H1 (cell line): Measurements from ENCODE around the gene SPATA21. TPM values are rescaled to one million over a fixed set of nuclear protein-coding genes. Genes with fewer than 3 reads are reported as not detected.
"Not testable (repeated sequence)": the region's sequence is repeated elsewhere in the genome, so short reads cannot be mapped to it uniquely, and the experiment has no call there.

ENCODE experiments used
- CTCF ChIA-PET: fragments of 300-600 bp; sonication (Branson Sonifier 250); formaldehyde crosslinking; loops from one replicate; lab custom pipeline; 2021; ENCODE audit not compliant: partially characterized antibody; lab: Charles Lee
- POLR2A ChIA-PET: fragments of 300-600 bp; sonication (Branson Sonifier 250); formaldehyde crosslinking; loops from one replicate; lab custom pipeline; 2021; ENCODE audit warnings: inconsistent platforms; ENCODE audit not compliant: partially characterized antibody; lab: Charles Lee
- DNase-seq, 2 experiments: peaks; one replicate each; pipeline versions ENCODE4 v3.0.0 to v3.0.0-alpha.2; 2010 to 2022; ENCODE audit warnings: low spot score in 2 of 2, low read depth in 1 of 2, mixed read lengths in 1 of 2
- FAIRE-seq: peaks from 2 replicates; lab custom pipeline; 2011; peaks lifted over from hg19 to GRCh38; lab: Jason Lieb, UNC
- H2AFZ ChIP-seq: 2 replicates; pipeline ENCODE4 v1.8.1; 2012; ENCODE audit warnings: low read length, inconsistent platforms
- H2AK5ac ChIP-seq: 2 replicates; pipeline ENCODE4 v1.6.1; 2013; ENCODE audit warnings: low read depth, low read length
- H2BK120ac ChIP-seq: replicated peaks from 2 replicates; pipeline ENCODE3; 2013; ENCODE audit warnings: low read depth, low read length, inconsistent platforms
- H2BK12ac ChIP-seq: 2 replicates; pipeline ENCODE4 v1.6.1; 2013; ENCODE audit warnings: low read depth, low read length
- H2BK15ac ChIP-seq: 2 replicates; pipeline ENCODE4 v1.6.1; 2013; ENCODE audit warnings: low read length
- H2BK20ac ChIP-seq: 2 replicates; pipeline ENCODE4 v1.6.1; 2013; ENCODE audit warnings: low read length
- H2BK5ac ChIP-seq: 2 replicates; pipeline ENCODE4 v1.6.1; 2013; ENCODE audit warnings: low read depth, low read length
- H3K14ac ChIP-seq: 2 replicates; pipeline ENCODE4 v1.6.1; 2013; ENCODE audit warnings: inconsistent platforms; ENCODE audit not compliant: insufficient read length
- H3K18ac ChIP-seq: 2 replicates; pipeline ENCODE4 v1.6.1; 2013; ENCODE audit warnings: low read length; ENCODE audit errors: extremely low read depth
- H3K23ac ChIP-seq: 2 replicates; pipeline ENCODE4 v1.6.1; 2013; ENCODE audit warnings: inconsistent platforms; ENCODE audit not compliant: insufficient read length
- H3K23me2 ChIP-seq: 2 replicates; pipeline ENCODE4 v1.6.1; 2013; ENCODE audit warnings: low read depth, low read length
- H3K27ac ChIP-seq: 2 replicates; pipeline ENCODE4 v1.6.1; 2011; ENCODE audit warnings: low read depth, low read length, inconsistent platforms
- H3K27me3 ChIP-seq, 4 experiments: replicated peaks in 1 of 4; 1 replicate in 1 of 4; 2 replicates in 3 of 4; pipeline versions ENCODE4 v1.6.1 to v1.8.1; 2011 to 2013; ENCODE audit warnings: low read length in 3 of 4, mild to moderate bottlenecking in 3 of 4, inconsistent platforms in 2 of 4, mixed read lengths in 2 of 4, moderate library complexity in 1 of 4; ENCODE audit not compliant: control insufficient read depth in 3 of 4, insufficient read depth in 3 of 4; ENCODE audit errors: extremely low read depth in 1 of 4
- H3K36me3 ChIP-seq, 4 experiments: 2 replicates each; pipeline versions ENCODE4 v1.6.1 to v1.8.1; 2011 to 2013; ENCODE audit warnings: mild to moderate bottlenecking in 4 of 4, low read length in 3 of 4, moderate library complexity in 2 of 4, control low read depth in 1 of 4, inconsistent platforms in 1 of 4; ENCODE audit not compliant: insufficient read depth in 4 of 4, control insufficient read depth in 2 of 4
- H3K4ac ChIP-seq: replicated peaks from 2 replicates; pipeline ENCODE3; 2013; ENCODE audit warnings: low read length, low read depth, mixed read lengths, inconsistent platforms; ENCODE audit not compliant: insufficient read length
- H3K4me1 ChIP-seq, 4 experiments: replicated peaks in 1 of 4; 1 replicate in 1 of 4; 2 replicates in 3 of 4; pipeline versions ENCODE4 v1.6.1 to v1.8.1; 2011 to 2013; ENCODE audit warnings: low read length in 3 of 4, inconsistent platforms in 2 of 4, mixed read lengths in 1 of 4; ENCODE audit not compliant: insufficient read depth in 4 of 4, control insufficient read depth in 3 of 4
- H3K4me2 ChIP-seq, 2 experiments: 2 replicates each; pipeline versions ENCODE4 v1.6.1 to v1.8.1; 2011 to 2013; ENCODE audit warnings: low read depth in 2 of 2, low read length in 2 of 2, control low read depth in 1 of 2, inconsistent platforms in 1 of 2, mild to moderate bottlenecking in 1 of 2; ENCODE audit not compliant: insufficient read depth in 1 of 2
- H3K4me3 ChIP-seq, 4 experiments: fragments of 200-600, 300-600 bp in 1 of 4; sonication (generic), shearing (Covaris generic), sonication (Bioruptor Twin) in 1 of 4; 2 replicates each; pipeline versions ENCODE4 v1.5.1 to v1.8.1; 2011 to 2016; ENCODE audit warnings: low read length in 4 of 4, low read depth in 3 of 4, control low read depth in 2 of 4, inconsistent platforms in 2 of 4, mild to moderate bottlenecking in 2 of 4, mixed read lengths in 1 of 4, moderate library complexity in 1 of 4; ENCODE audit not compliant: insufficient read depth in 2 of 4; ENCODE audit errors: extremely low read depth in 1 of 4
- H3K56ac ChIP-seq: replicated peaks from 2 replicates; pipeline ENCODE3; 2013; ENCODE audit warnings: low read depth, mild to moderate bottlenecking, mixed read lengths, low read length, inconsistent platforms; ENCODE audit not compliant: insufficient read length
- H3K79me1 ChIP-seq: 2 replicates; pipeline ENCODE4 v1.6.1; 2013; ENCODE audit warnings: low read depth, low read length, control low read depth
- H3K79me2 ChIP-seq, 2 experiments: 2 replicates each; pipeline versions ENCODE4 v1.6.1 to v1.8.1; 2012 to 2013; ENCODE audit warnings: low read length in 2 of 2, mild to moderate bottlenecking in 2 of 2, inconsistent platforms in 1 of 2; ENCODE audit not compliant: insufficient read depth in 2 of 2, control insufficient read depth in 1 of 2
- H3K9ac ChIP-seq, 4 experiments: replicated peaks in 1 of 4; 1 replicate in 1 of 4; 2 replicates in 3 of 4; pipeline versions ENCODE4 v1.6.1 to v1.8.1; 2011 to 2013; ENCODE audit warnings: low read depth in 3 of 4, low read length in 3 of 4, control low read depth in 2 of 4, mild to moderate bottlenecking in 2 of 4, moderate library complexity in 2 of 4, inconsistent platforms in 1 of 4; ENCODE audit errors: extremely low read depth in 1 of 4
- H3K9me3 ChIP-seq, 2 experiments: 2 replicates each; pipeline versions ENCODE4 v1.6.1 to v1.8.1; 2012 to 2013; ENCODE audit warnings: mild to moderate bottlenecking in 2 of 2, moderate library complexity in 2 of 2, control low read depth in 1 of 2, inconsistent platforms in 1 of 2, low read depth in 1 of 2, low read length in 1 of 2, mixed read lengths in 1 of 2; ENCODE audit not compliant: insufficient read depth in 2 of 2
- H4K20me1 ChIP-seq, 2 experiments: replicated peaks in 1 of 2; 2 replicates each; pipeline versions ENCODE3 to v1.8.1; 2011 to 2013; ENCODE audit warnings: inconsistent platforms in 2 of 2, low read length in 2 of 2, mild to moderate bottlenecking in 1 of 2; ENCODE audit not compliant: insufficient read depth in 2 of 2, control insufficient read depth in 1 of 2
- H4K5ac ChIP-seq: 2 replicates; pipeline ENCODE4 v1.6.1; 2013; ENCODE audit warnings: low read length, low read depth, mixed read lengths, inconsistent platforms; ENCODE audit not compliant: insufficient read length
- H4K8ac ChIP-seq: 2 replicates; pipeline ENCODE4 v1.8.0; 2013; ENCODE audit warnings: mild to moderate bottlenecking, moderate library complexity, low read length, inconsistent platforms; ENCODE audit not compliant: insufficient read depth; ENCODE audit errors: extremely low read depth
- H4K91ac ChIP-seq: replicated peaks from 2 replicates; pipeline ENCODE3; 2013; ENCODE audit warnings: low read length, mixed read lengths, inconsistent platforms; ENCODE audit not compliant: insufficient read length
- BRCA1 ChIP-seq: IDR thresholded peaks from 2 replicates; pipeline ENCODE4 v1.6.1; 2012; ENCODE audit warnings: low read depth, low read length, improper control_type of control experiment
- CHD2 ChIP-seq: IDR thresholded peaks from 2 replicates; pipeline ENCODE4 v1.6.1; 2012; ENCODE audit warnings: low read length, improper control_type of control experiment
- CREB1 ChIP-seq: IDR thresholded peaks from 2 replicates; pipeline ENCODE4 v1.6.1; 2012; ENCODE audit warnings: inconsistent platforms
- GABPA ChIP-seq: IDR thresholded peaks from 2 replicates; pipeline ENCODE4 v1.6.1; 2011; ENCODE audit warnings: mild to moderate bottlenecking, low read length, moderate library complexity, borderline replicate concordance; ENCODE audit not compliant: insufficient read depth
- SIN3A ChIP-seq, 2 experiments: IDR thresholded peaks in 1 of 2; conservative IDR thresholded peaks in 1 of 2; 2 replicates each; pipeline ENCODE4 v1.6.1; 2011 to 2012; ENCODE audit warnings: low read length in 2 of 2, improper control_type of control experiment in 1 of 2, low read depth in 1 of 2, mild to moderate bottlenecking in 1 of 2
- TAF1 ChIP-seq: IDR thresholded peaks from 2 replicates; pipeline ENCODE4 v1.6.1; 2011; ENCODE audit warnings: mild to moderate bottlenecking, low read depth, low read length
- USF2 ChIP-seq: IDR thresholded peaks from 2 replicates; pipeline ENCODE4 v1.6.1; 2011; ENCODE audit warnings: low read length, improper control_type of control experiment
- WGBS, 2 experiments: shearing (Covaris generic) in 1 of 2; methylation state at CpG; one replicate each; pipeline versions ENCODE4 v1.1.6 to v1.1.7; 2013 to 2015; ENCODE audit warnings: low lambda C conversion rate in 2 of 2, mixed read lengths in 2 of 2, inconsistent platforms in 1 of 2, low coverage in 1 of 2, missing lambda C conversion rate in 1 of 2; ENCODE audit not compliant: insufficient replicate concordance in 2 of 2, insufficient coverage in 1 of 2, insufficient read length in 1 of 2; ENCODE audit errors: extremely low coverage in 1 of 2, missing lambda C conversion rate in 1 of 2; 5-methylcytosine and 5-hydroxymethylcytosine counted together
- polyA plus RNA-seq, 7 experiments: library from polyadenylated mRNA; depleted of rRNA in 3 of 7; stranded (reverse) in 5 of 7; unstranded in 2 of 7; fragments of >200 nt in 5 of 7; fragments of 200-250 nt in 2 of 7; gene quantifications; 1 replicate in 5 of 7; 2 replicates in 1 of 7; 4 replicates in 1 of 7; pipeline versions ENCODE4 v1.2.1 to v1.2.3, GENCODE V29; 2011 to 2013; ENCODE audit warnings: missing spikeins in 2 of 7, mixed read lengths in 2 of 7
- total RNA-seq: library from RNA; stranded (reverse); fragmentation: NEBNext Ultra II Directional; extraction: Animal tissue kit (Norgen Biotek cat#: 25700); gene quantifications from 2 replicates; pipeline ENCODE4 v1.2.1, GENCODE V29; 2021

SPATA21 gene
- total and polyA plus RNA-seq, 2 of the 8 experiments (the other 6 are each of a cell fraction or from before 2014, with no cell fraction given): not detected

DNA sequence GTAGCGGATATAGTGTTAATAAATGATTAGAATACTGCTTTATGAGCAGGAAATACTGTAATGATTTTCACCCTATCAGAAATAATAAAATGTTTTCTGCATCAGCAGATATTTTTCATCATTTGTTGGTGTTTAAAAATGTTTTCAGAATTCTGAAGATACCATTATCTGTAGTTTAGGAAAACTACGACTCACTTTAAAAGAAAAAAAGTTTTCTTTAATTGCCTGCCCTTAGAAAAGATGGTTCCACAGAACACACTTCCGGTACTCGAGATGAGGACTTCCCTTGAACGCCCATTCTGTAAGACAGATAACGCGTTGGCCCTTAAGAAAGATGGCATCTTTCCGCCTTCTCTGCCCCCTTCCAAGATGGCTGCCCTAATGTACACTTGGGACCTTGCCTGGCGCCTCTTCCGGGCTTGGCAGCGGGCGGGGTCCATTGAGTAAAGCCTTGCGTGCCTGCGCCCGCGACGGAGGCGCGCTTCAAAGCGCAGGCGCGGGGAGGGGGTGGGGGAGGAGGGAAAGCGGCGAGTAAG, 70.4 kb downstream of the SPATA21 start, which contains the start of gene SZRD1 (continued):
- peak; percentile 65; the same call in 1 of the 2 replicates for TF ChIP-seq GABPA
- no peak for TF ChIP-seq USF2
- TF ChIP-seq SIN3A (conservative IDR thresholded peaks at IDR 0.05 in 1 of 2, IDR thresholded peaks at IDR 0.05 in 1 of 2; ENCODE audit: low read depth in 1 of 2, low read length in 2 of 2): peak in 1 of 2 experiments; percentile 13; a peak in 1 of 4 replicates
- peak; percentile 72 for TF ChIP-seq TAF1
- TF ChIP-seq BRCA1: no peak
- peak; percentile 93 for TF ChIP-seq CREB1
- TF ChIP-seq CHD2: 0 out of 2 replicates have a peak, but pooled peaks have one; percentile 23

GRCh38 chr1:16365146-16365498, 72.1 kb downstream of the SPATA21 start:
- H3K27me3 ChIP-seq, H4K5ac ChIP-seq, H3K4ac ChIP-seq, H2AK5ac ChIP-seq, H2BK20ac ChIP-seq, H4K91ac ChIP-seq, H3K56ac ChIP-seq, H2BK120ac ChIP-seq, H3K79me1 ChIP-seq, FAIRE-seq, H3K27ac ChIP-seq, H3K9ac ChIP-seq, H3K36me3 ChIP-seq, H3K23me2 ChIP-seq, H3K4me1 ChIP-seq, H2BK5ac ChIP-seq, H4K8ac ChIP-seq, DNase-seq, H2BK15ac ChIP-seq, H3K18ac ChIP-seq, H3K4me3 ChIP-seq, H3K4me2 ChIP-seq, H3K23ac ChIP-seq, H2AFZ ChIP-seq, H3K9me3 ChIP-seq, H3K14ac ChIP-seq, H2BK12ac ChIP-seq: not testable (repeated sequence)
- Histone ChIP-seq H4K20me1 (peaks cover 7 to 12% of the 10 kb centered on the region in 2 experiments), H3K79me2 (peaks cover 17 to 25% of the 10 kb centered on the region in 2 experiments)
- CTCF ChIA-PET: interaction anchor here (0.6 to 4.8 kb wide), 7 partner anchors 9 to 358 kb away, joined by 3 to 44 read pairs (median 4); partner anchors contain the start of genes FBXO42 and NECAP2
- POLR2A ChIA-PET: interaction anchor here (4.7 kb wide), 1 partner anchor 11 kb away, joined by 32 read pairs; the partner anchor contains the start of gene FBXO42
- 90% methylated on average over 2 of the region's 3 CpGs; no CpG with 5 or more reads in 1 of the 2 experiments for WGBS, 2 experiments
